Panc1 (cell line): Measurements from ENCODE around the gene NMUR1. TPM values are rescaled to one million over a fixed set of nuclear protein-coding genes. Genes with fewer than 3 reads are reported as not detected.

Experiments
- ATAC-seq: fragments of 200-7000 bp; cut with Tn5 transposase; 2 replicates; pipeline ENCODE4 v1.9.1; 2020; ENCODE audit warnings: mild to moderate bottlenecking, moderate library complexity
- BruUV-seq: library from RNA; stranded (reverse); fragments of 400-500 nt; replicated peaks from 2 replicates; lab custom pipeline; 2021; lab: Mats Ljungman, UMichigan
- CTCF ChIA-PET: fragments of 300-600 bp; sonication (Branson Sonifier 250); formaldehyde crosslinking; loops from one replicate; lab custom pipeline; 2022; ENCODE audit warnings: antibody characterized with exemption; lab: Charles Lee
- POLR2A ChIA-PET: fragments of 300-600 bp; sonication (Branson Sonifier 250); formaldehyde crosslinking; loops from one replicate; lab custom pipeline; 2022; ENCODE audit warnings: antibody characterized with exemption; lab: Charles Lee
- DNase-seq: peaks from one replicate; pipeline ENCODE4 v3.0.0-alpha.2; 2010; ENCODE audit warnings: low read depth, low spot score
- H3K27ac ChIP-seq: 2 replicates; pipeline ENCODE4 v1.5.1; 2011; ENCODE audit warnings: mild to moderate bottlenecking, low read length, inconsistent platforms
- H3K27me3 ChIP-seq: fragments of 200-500 bp; sonication (Bioruptor generic); 2 replicates; pipeline ENCODE4 v1.6.0; 2014; ENCODE audit warnings: low read length, inconsistent platforms; ENCODE audit not compliant: control insufficient read depth, insufficient read depth
- H3K36me3 ChIP-seq: fragments of 200-500 bp; sonication (Bioruptor generic); 2 replicates; pipeline ENCODE4 v1.5.1; 2014; ENCODE audit warnings: inconsistent platforms, mild to moderate bottlenecking, low read length, moderate library complexity; ENCODE audit not compliant: control insufficient read depth, insufficient read depth
- H3K4me1 ChIP-seq: 2 replicates; pipeline ENCODE4 v1.5.1; 2011; ENCODE audit warnings: inconsistent platforms, mild to moderate bottlenecking, low read length, moderate library complexity; ENCODE audit not compliant: control insufficient read depth, insufficient read depth
- H3K4me3 ChIP-seq, 2 experiments: 2 replicates each; pipeline ENCODE4 v1.5.1; 2011 to 2012; ENCODE audit warnings: low read depth in 2 of 2, low read length in 2 of 2, mild to moderate bottlenecking in 2 of 2, inconsistent platforms in 1 of 2, moderate library complexity in 1 of 2
- H3K9me3 ChIP-seq: fragments of 200-500 bp; sonication (Bioruptor generic); 2 replicates; pipeline ENCODE4 v1.5.1; 2014; ENCODE audit warnings: low read depth, mild to moderate bottlenecking, inconsistent platforms, low read length, moderate library complexity; ENCODE audit not compliant: control insufficient read depth, insufficient read depth
- CTCF ChIP-seq: fragments of 450-650 bp; IDR thresholded peaks from 2 replicates; pipeline ENCODE4 v1.5.1; 2017; ENCODE audit warnings: mild to moderate bottlenecking
- POLR2AphosphoS5 ChIP-seq: IDR thresholded peaks from 2 replicates; pipeline ENCODE4 v1.6.1; 2012; ENCODE audit warnings: mild to moderate bottlenecking, low read depth, low read length, moderate library complexity
- REST ChIP-seq, 2 experiments: IDR thresholded peaks; 2 replicates each; pipeline ENCODE4 v1.6.1; 2011 to 2012; ENCODE audit warnings: low read depth in 2 of 2, control low read depth in 1 of 2, low read length in 1 of 2, mild to moderate bottlenecking in 1 of 2, moderate library complexity in 1 of 2; ENCODE audit not compliant: insufficient read depth in 1 of 2
- SIN3A ChIP-seq: IDR thresholded peaks from 2 replicates; pipeline ENCODE4 v1.6.1; 2012; ENCODE audit warnings: low read depth, mild to moderate bottlenecking, low read length, moderate library complexity, borderline replicate concordance; ENCODE audit not compliant: insufficient read depth
- TCF7L2 ChIP-seq: IDR thresholded peaks from 2 replicates; pipeline ENCODE4 v1.6.1; 2011; ENCODE audit warnings: mild to moderate bottlenecking, low read depth, low read length, inconsistent platforms
- in situ Hi-C: cut with HindIII; loops from 2 replicates; pipeline ENCODE4 v1.10.0; 2016; ENCODE audit warnings: low sequenced_read_pairs, low pct_unique_long_range_greater_than_20kb
- intact Hi-C: fragments of 100-400 bp; cut with micrococcal nuclease; formaldehyde crosslinking; loops from one replicate; pipeline ENCODE4 v1.10.0; 2022; ENCODE audit not compliant: unreplicated experiment
- total RNA-seq: library from RNA; stranded (reverse); gene quantifications from one replicate; pipeline ENCODE4 v1.2.1, GENCODE V29; 2021; ENCODE audit not compliant: unreplicated experiment

The NMUR1 gene
- total RNA-seq, 1 experiment from 2014 or later, result 0.28 TPM

GRCh38 chr2:231541645-231542044 is 11.4 kb upstream of the NMUR1 start:
- no peak for DNase-seq
- no peak for ATAC-seq
- ChIA-PET POLR2A (no interaction called here), CTCF (no interaction called here)
- Histone ChIP-seq H3K9me3 (peaks cover 6% of the 10 kb centered on the region; the same call in 1 of the 2 replicates), H3K4me3 (no peak overlapping the region), H3K36me3 (no peaks in the 10 kb centered on the region), H3K27ac (no peak overlapping the region), H3K4me1 (peaks cover 8% of the 10 kb centered on the region; the same call in 1 of the 2 replicates), H3K27me3 (no peaks in the 10 kb centered on the region)
- TF ChIP-seq CTCF (no peak), SIN3A (no peak), TCF7L2 (no peak), REST (IDR thresholded peaks at IDR 0.05; ENCODE audit: insufficient read depth in 1 of 2, low read depth in 2 of 2, low read length in 1 of 2) (no peak)
- in situ Hi-C loops (no loop called here), intact Hi-C loops (no loop called here)
- BruUV-seq, result no TSS peak

- no peak overlapping the region for H3K4me3 ChIP-seq
- CTCF ChIA-PET, result interaction anchor here (0.7 kb wide), 1 partner anchor 58 kb away, joined by 6 read pairs; no protein-coding TSS in a partner anchor
- H3K4me1 ChIP-seq, result no peaks in the 10 kb centered on the region
- POLR2A ChIA-PET, result interaction anchor here (0.7 kb wide), 1 partner anchor 76 kb away, joined by 4 read pairs; the partner anchor contains the start of gene NCL
- peaks cover 6% of the 10 kb centered on the region; the same call in 1 of the 2 replicates for H3K9me3 ChIP-seq
- no peaks in the 10 kb centered on the region for H3K27me3 ChIP-seq
- no peaks in the 10 kb centered on the region for H3K36me3 ChIP-seq
- in situ Hi-C loops, result no loop called here
- DNase-seq (no peak), ATAC-seq (no peak)
- intact Hi-C loops, result no loop called here
- no TSS peak for BruUV-seq
- H3K27ac ChIP-seq, result no peak overlapping the region
- TF ChIP-seq SIN3A, result no peak
- TF ChIP-seq TCF7L2, result no peak
- no peak for TF ChIP-seq REST (IDR thresholded peaks at IDR 0.05; ENCODE audit: insufficient read depth in 1 of 2, low read depth in 2 of 2, low read length in 1 of 2)
- TF ChIP-seq CTCF, result no peak
- TF ChIP-seq POLR2AphosphoS5, result no peak
Observed at GRCh38 chr2:231539991-231540390, 9.7 kb upstream of the NMUR1 start.
